HG03095 (cell line): ENCODE results near the gene ATP4B.

Source experiments
- ATAC-seq: cut with Tn5 transposase; IDR thresholded peaks from one replicate; pipeline ENCODE4 v1.9.1; 2021; ENCODE audit warnings: moderate library complexity; ENCODE audit not compliant: unreplicated experiment

Gene ATP4B

GRCh38 chr13:113656831-113657671 is 947 bp downstream of the ATP4B start:
- ATAC-seq = no peak

- ATAC-seq = no peak
Observed at GRCh38 chr13:113656003-113656588, 1.9 kb downstream of the ATP4B start.

GRCh38 chr13:113655346-113656002 is 2.5 kb downstream of the ATP4B start:
- ATAC-seq = no peak

GRCh38 chr13:113654591-113655345 is 3.2 kb downstream of the ATP4B start:
- no peak for ATAC-seq

- no peak for ATAC-seq
Observed at GRCh38 chr13:113654175-113654560, 3.8 kb downstream of the ATP4B start.

GRCh38 chr13:113653264-113654174 is 4.5 kb downstream of the ATP4B start:
- no peak for ATAC-seq

GRCh38 chr13:113652404-113653263 is 5.4 kb downstream of the ATP4B start:
- ATAC-seq = no peak

- ATAC-seq = no peak
Observed at GRCh38 chr13:113651511-113652403, 6.2 kb downstream of the ATP4B start.

- ATAC-seq = no peak
Observed at GRCh38 chr13:113650731-113651148, 7.3 kb downstream of the ATP4B start.

- no peak for ATAC-seq
Observed at GRCh38 chr13:113650275-113650674, 7.7 kb downstream of the ATP4B start.

GRCh38 chr13:113649212-113649611 is 8.8 kb downstream of the ATP4B start:
- ATAC-seq = no peak

- ATAC-seq = no peak
Observed at GRCh38 chr13:113648216-113648610, 9.8 kb downstream of the ATP4B start.

GRCh38 chr13:113647351-113648215 is 10.4 kb downstream of the ATP4B start:
- ATAC-seq = no peak

GRCh38 chr13:113646921-113647340 is 11.1 kb downstream of the ATP4B start:
- no peak for ATAC-seq

- no peak for ATAC-seq
Observed at GRCh38 chr13:113646376-113646775, 11.6 kb downstream of the ATP4B start.

GRCh38 chr13:113645329-113645728 is 12.7 kb downstream of the ATP4B start:
- ATAC-seq = no peak

GRCh38 chr13:113644800-113645199 is 13.2 kb downstream of the ATP4B start:
- ATAC-seq = no peak
